ENCODE measurements around the gene GRK7. TPM values are rescaled to one million over a fixed set of nuclear protein-coding genes. Genes with fewer than 3 reads are reported as not detected.

The GRK7 gene
- total and polyA plus RNA-seq, 2 of the 13 experiments (the other 11 are each of a cell fraction or from before 2014, with no cell fraction given): not detected

- DNase-seq (ENCODE audit: low spot score): no peak
- in situ Hi-C loops (cut with HindIII; ENCODE audit: extremely low pct_ligation_motif_present, low pct_unique_long_range_greater_than_20kb): no loop called here
- H2AFZ ChIP-seq (ENCODE audit: low read length): no peak overlapping the region
- H3K4me1 ChIP-seq (ENCODE audit: insufficient read depth, low read length): no peaks in the 10 kb centered on the region
- H3K4me2 ChIP-seq (ENCODE audit: low read depth, low read length): no peak overlapping the region
- no peak for TF ChIP-seq SSRP1 (CRISPR knock-in tag; IDR thresholded peaks at IDR 0.05)
- no peak for TF ChIP-seq ZSCAN21 (CRISPR knock-in tag; IDR thresholded peaks at IDR 0.05; ENCODE audit: borderline replicate concordance)
- TF ChIP-seq CHD2 (IDR thresholded peaks at IDR 0.05; ENCODE audit: low read depth, low read length): no peak
- no peaks in the 10 kb centered on the region for H4K20me1 ChIP-seq (ENCODE audit: insufficient read depth, low read length)
- no TSS peak for BruUV-seq (replicated peaks)
- peaks cover 2 to 11% of the 10 kb centered on the region in 2 experiments; a peak in 2 of 5 replicates for H3K27me3 ChIP-seq (ENCODE audit: control insufficient read depth in 1 of 2, insufficient read depth in 2 of 2, low read length in 2 of 2)
- H3K4me3 ChIP-seq (replicated peaks in 1 of 3; ENCODE audit: insufficient read depth in 1 of 3, low read depth in 2 of 3, low read length in 3 of 3): no peak overlapping the region
- H3K9me3 ChIP-seq (ENCODE audit: low read length): no peaks in the 10 kb centered on the region
- WGBS (ENCODE audit: low lambda C conversion rate): 0% methylated on average over 3 of the region's 4 CpGs
- no peak overlapping the region for H3K27ac ChIP-seq (ENCODE audit: extremely low read length, insufficient read depth, low read length)
- ChIA-PET POLR2A (no interaction called here), CTCF (ENCODE audit: low intra/inter-chr PET ratio, low total read pairs) (no interaction called here)
- no peaks in the 10 kb centered on the region for H3K36me3 ChIP-seq (replicated peaks in 1 of 2; ENCODE audit: control insufficient read depth in 1 of 2, insufficient read depth in 2 of 2, low read length in 2 of 2)
- no peaks in the 10 kb centered on the region for H3K79me2 ChIP-seq (ENCODE audit: insufficient read depth, low read length)
- no peak overlapping the region for H3K9ac ChIP-seq (ENCODE audit: insufficient read depth, low read depth, low read length)
- no peak for FAIRE-seq
- no peak for ATAC-seq
- intact Hi-C loops (cut with micrococcal nuclease; ENCODE audit: unreplicated experiment): loop anchor here (10.0 kb wide), 1 partner anchor 1282 kb away; no protein-coding TSS in a partner anchor
These were observed 49.4 kb downstream of the GRK7 start for GRCh38 chr3:141812586-141812985.

Small RNA genes lying within 50 kb of the gene (small RNA-seq; reads per million reads assigned to genes)
- gene AC112771.1 (ENCODE audit: insufficient read depth in 2 of 3, insufficient read length in 3 of 3, low read depth in 2 of 3, low replicate concordance in 1 of 3): 0 reads per million in 3 experiments

Other genes starting within 250 kb of the GRK7 start
- gene RNF7, start 25.1 kb upstream of the GRK7 start, total RNA-seq (2016; rRNA removed; fragmentation: Illumina TruSeq; extraction: Trizol): 94.7 and 102 TPM in 2 replicates
- gene RNF7, start 25.1 kb upstream of the GRK7 start, polyA plus RNA-seq (2011; rRNA removed): 51.6 and 66.4 TPM in 2 replicates
- gene ATP1B3, start 113.2 kb downstream of the GRK7 start, total RNA-seq (2016; rRNA removed; fragmentation: Illumina TruSeq; extraction: Trizol): 61.6 and 84.3 TPM in 2 replicates
- gene ATP1B3, start 113.2 kb downstream of the GRK7 start, polyA plus RNA-seq (2011; rRNA removed): 65.8 and 93.6 TPM in 2 replicates